ENCODE results near the gene HOXA2.

GRCh38 chr7:27138985-27139333 is 36.5 kb upstream of the HOXA2 start:
- TF ChIP-seq CTCF (IDR thresholded peaks at IDR 0.05; ENCODE audit: insufficient read depth, low read length, poor library complexity, severe bottlenecking) = no peak
- TF ChIP-seq EZH2phosphoT487 (conservative IDR thresholded peaks at IDR 0.05; ENCODE audit: low read length) = no peak

Data from SU-DHL-6 (cell line).